ENCODE results near the gene ZNF512. TPM values are rescaled to one million over a fixed set of nuclear protein-coding genes. Genes with fewer than 3 reads are reported as not detected.

ZNF512 gene
- polyA plus RNA-seq, 1 of the 3 experiments (the other 2 are of a cell fraction) = 22.3 TPM

DNA sequence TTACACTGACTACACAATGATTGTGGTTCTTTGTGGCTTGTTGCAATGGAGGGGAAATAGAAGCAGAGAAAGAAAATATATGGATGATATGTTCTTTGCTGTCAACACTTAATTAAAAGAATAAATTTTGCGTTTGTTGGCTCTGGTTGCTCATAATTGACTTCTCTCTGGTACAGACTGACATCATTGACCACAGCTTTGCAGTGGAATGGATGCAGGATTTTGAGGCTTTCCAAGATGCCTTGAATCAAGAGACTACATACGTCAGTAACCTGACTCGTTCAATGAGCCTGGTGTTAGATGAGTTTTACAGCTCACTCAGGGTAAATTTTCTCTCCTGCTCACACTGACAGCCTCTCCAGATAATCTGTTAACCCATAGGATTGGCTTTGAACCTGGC lies 55.9 kb downstream of the ZNF512 start (continued):
- TF ChIP-seq, protein P1, sequence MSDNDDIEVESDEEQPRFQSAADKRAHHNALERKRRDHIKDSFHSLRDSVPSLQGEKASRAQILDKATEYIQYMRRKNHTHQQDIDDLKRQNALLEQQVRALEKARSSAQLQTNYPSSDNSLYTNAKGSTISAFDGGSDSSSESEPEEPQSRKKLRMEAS (IDR thresholded peaks at IDR 0.05; ENCODE audit: low read depth) = no peak
- TF ChIP-seq, protein P2, sequence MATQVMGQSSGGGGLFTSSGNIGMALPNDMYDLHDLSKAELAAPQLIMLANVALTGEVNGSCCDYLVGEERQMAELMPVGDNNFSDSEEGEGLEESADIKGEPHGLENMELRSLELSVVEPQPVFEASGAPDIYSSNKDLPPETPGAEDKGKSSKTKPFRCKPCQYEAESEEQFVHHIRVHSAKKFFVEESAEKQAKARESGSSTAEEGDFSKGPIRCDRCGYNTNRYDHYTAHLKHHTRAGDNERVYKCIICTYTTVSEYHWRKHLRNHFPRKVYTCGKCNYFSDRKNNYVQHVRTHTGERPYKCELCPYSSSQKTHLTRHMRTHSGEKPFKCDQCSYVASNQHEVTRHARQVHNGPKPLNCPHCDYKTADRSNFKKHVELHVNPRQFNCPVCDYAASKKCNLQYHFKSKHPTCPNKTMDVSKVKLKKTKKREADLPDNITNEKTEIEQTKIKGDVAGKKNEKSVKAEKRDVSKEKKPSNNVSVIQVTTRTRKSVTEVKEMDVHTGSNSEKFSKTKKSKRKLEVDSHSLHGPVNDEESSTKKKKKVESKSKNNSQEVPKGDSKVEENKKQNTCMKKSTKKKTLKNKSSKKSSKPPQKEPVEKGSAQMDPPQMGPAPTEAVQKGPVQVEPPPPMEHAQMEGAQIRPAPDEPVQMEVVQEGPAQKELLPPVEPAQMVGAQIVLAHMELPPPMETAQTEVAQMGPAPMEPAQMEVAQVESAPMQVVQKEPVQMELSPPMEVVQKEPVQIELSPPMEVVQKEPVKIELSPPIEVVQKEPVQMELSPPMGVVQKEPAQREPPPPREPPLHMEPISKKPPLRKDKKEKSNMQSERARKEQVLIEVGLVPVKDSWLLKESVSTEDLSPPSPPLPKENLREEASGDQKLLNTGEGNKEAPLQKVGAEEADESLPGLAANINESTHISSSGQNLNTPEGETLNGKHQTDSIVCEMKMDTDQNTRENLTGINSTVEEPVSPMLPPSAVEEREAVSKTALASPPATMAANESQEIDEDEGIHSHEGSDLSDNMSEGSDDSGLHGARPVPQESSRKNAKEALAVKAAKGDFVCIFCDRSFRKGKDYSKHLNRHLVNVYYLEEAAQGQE (IDR thresholded peaks at IDR 0.05; ENCODE audit: low read depth, low read length) = no peak
- no peak for TF ChIP-seq SMC3 (IDR thresholded peaks at IDR 0.05; ENCODE audit: low read depth, low read length)
- peak; percentile 23; the same call in 1 of the 2 replicates for TF ChIP-seq JUND (IDR thresholded peaks at IDR 0.05)
- no peak for TF ChIP-seq CHD2 (IDR thresholded peaks at IDR 0.05; ENCODE audit: low read length, partially characterized antibody)
- TF ChIP-seq EZH2phosphoT487 (IDR thresholded peaks at IDR 0.05; ENCODE audit: borderline replicate concordance, low read depth) = no peak
- TF ChIP-seq NFIC (IDR thresholded peaks at IDR 0.05; ENCODE audit: borderline replicate concordance) = peak; percentile 20
- TF ChIP-seq, protein P3, sequence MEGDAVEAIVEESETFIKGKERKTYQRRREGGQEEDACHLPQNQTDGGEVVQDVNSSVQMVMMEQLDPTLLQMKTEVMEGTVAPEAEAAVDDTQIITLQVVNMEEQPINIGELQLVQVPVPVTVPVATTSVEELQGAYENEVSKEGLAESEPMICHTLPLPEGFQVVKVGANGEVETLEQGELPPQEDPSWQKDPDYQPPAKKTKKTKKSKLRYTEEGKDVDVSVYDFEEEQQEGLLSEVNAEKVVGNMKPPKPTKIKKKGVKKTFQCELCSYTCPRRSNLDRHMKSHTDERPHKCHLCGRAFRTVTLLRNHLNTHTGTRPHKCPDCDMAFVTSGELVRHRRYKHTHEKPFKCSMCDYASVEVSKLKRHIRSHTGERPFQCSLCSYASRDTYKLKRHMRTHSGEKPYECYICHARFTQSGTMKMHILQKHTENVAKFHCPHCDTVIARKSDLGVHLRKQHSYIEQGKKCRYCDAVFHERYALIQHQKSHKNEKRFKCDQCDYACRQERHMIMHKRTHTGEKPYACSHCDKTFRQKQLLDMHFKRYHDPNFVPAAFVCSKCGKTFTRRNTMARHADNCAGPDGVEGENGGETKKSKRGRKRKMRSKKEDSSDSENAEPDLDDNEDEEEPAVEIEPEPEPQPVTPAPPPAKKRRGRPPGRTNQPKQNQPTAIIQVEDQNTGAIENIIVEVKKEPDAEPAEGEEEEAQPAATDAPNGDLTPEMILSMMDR (IDR thresholded peaks at IDR 0.05) = no peak
- TF ChIP-seq GATA2 (CRISPR knock-in tag; IDR thresholded peaks at IDR 0.05) = no peak
- 0 out of 2 replicates have a peak, but pooled peaks have one; percentile 44 for TF ChIP-seq PBX3 (IDR thresholded peaks at IDR 0.05)
- TF ChIP-seq GABPA (IDR thresholded peaks at IDR 0.05; ENCODE audit: low read depth) = no peak
- peak; percentile 24 for TF ChIP-seq TCF12 (IDR thresholded peaks at IDR 0.05)
- no peak for TF ChIP-seq MEF2A (IDR thresholded peaks at IDR 0.05; ENCODE audit: borderline replicate concordance, low read depth)

GRCh38 chr2:27640722-27641245 lies 57.9 kb downstream of the ZNF512 start:
- no peak overlapping the region for H2AFZ ChIP-seq (ENCODE audit: low read depth)
- H3K27ac ChIP-seq (ENCODE audit: low read depth in 2 of 2, low read length in 1 of 2) = no peak overlapping the region
- peaks cover 53% of the 10 kb centered on the region for H3F3A ChIP-seq (replicated peaks; ENCODE audit: insufficient read depth)
- TF ChIP-seq, protein P1 (IDR thresholded peaks at IDR 0.05; ENCODE audit: low read depth) = no peak
- TF ChIP-seq CHD2 (IDR thresholded peaks at IDR 0.05; ENCODE audit: low read length, partially characterized antibody) (no peak), POLR2AphosphoS5 (IDR thresholded peaks at IDR 0.05; ENCODE audit: low read depth, low read length) (no peak), RFX5 (IDR thresholded peaks at IDR 0.05; ENCODE audit: low read length) (no peak), FOXM1 (IDR thresholded peaks at IDR 0.05; ENCODE audit: low read depth) (no peak)
- CTCF ChIA-PET = interaction anchor here (1.4 kb wide), 1 partner anchor 42 kb away, joined by 10 read pairs; no protein-coding TSS in a partner anchor
- no peak overlapping the region for H3K4me3 ChIP-seq (ENCODE audit: low read depth in 2 of 2, low read length in 1 of 2)
- H3K9me3 ChIP-seq = no peaks in the 10 kb centered on the region
- POLR2A ChIA-PET = no interaction called here
- H3K9me2 ChIP-seq = no peaks in the 10 kb centered on the region
- peaks cover 0 to 2% of the 10 kb centered on the region in 2 experiments; a peak in 2 of 4 replicates for H3K4me1 ChIP-seq (ENCODE audit: control insufficient read depth in 1 of 2, insufficient read depth in 2 of 2, low read depth in 1 of 2, low read length in 1 of 2)
- H3K36me3 ChIP-seq (replicated peaks in 1 of 2; ENCODE audit: control insufficient read depth in 1 of 2, insufficient read depth in 2 of 2, low read length in 1 of 2) = peaks cover 74 to 80% of the 10 kb centered on the region in 2 experiments
- H3K79me2 ChIP-seq (ENCODE audit: insufficient read depth) = peaks cover 3% of the 10 kb centered on the region; the same call in 1 of the 2 replicates
- WGBS (ENCODE audit: low lambda C conversion rate) = 90% methylated on average over 2 of the region's 2 CpGs
- DNase-seq = no peak
- no peak overlapping the region for H3K4me2 ChIP-seq
- no peaks in the 10 kb centered on the region for H4K20me1 ChIP-seq (ENCODE audit: insufficient read depth)
- no peaks in the 10 kb centered on the region for H3K27me3 ChIP-seq (ENCODE audit: insufficient read depth)
- H3K9ac ChIP-seq = no peak overlapping the region
